H1 (cell line): ENCODE measurements around the gene DENND4B. TPM values are rescaled to one million over a fixed set of nuclear protein-coding genes. Genes with fewer than 3 reads are reported as not detected.

Experiments used
- CTCF ChIA-PET: fragments of 300-600 bp; sonication (Branson Sonifier 250); formaldehyde crosslinking; loops from one replicate; lab custom pipeline; 2021; ENCODE audit not compliant: partially characterized antibody; lab: Charles Lee
- POLR2A ChIA-PET: fragments of 300-600 bp; sonication (Branson Sonifier 250); formaldehyde crosslinking; loops from one replicate; lab custom pipeline; 2021; ENCODE audit warnings: inconsistent platforms; ENCODE audit not compliant: partially characterized antibody; lab: Charles Lee
- DNase-seq, 2 experiments: peaks; one replicate each; pipeline versions ENCODE4 v3.0.0 to v3.0.0-alpha.2; 2010 to 2022; ENCODE audit warnings: low spot score in 2 of 2, low read depth in 1 of 2, mixed read lengths in 1 of 2
- FAIRE-seq: peaks from 2 replicates; lab custom pipeline; 2011; peaks lifted over from hg19 to GRCh38; lab: Jason Lieb, UNC
- H2AFZ ChIP-seq: 2 replicates; pipeline ENCODE4 v1.8.1; 2012; ENCODE audit warnings: low read length, inconsistent platforms
- H2AK5ac ChIP-seq: 2 replicates; pipeline ENCODE4 v1.6.1; 2013; ENCODE audit warnings: low read depth, low read length
- H2BK120ac ChIP-seq: replicated peaks from 2 replicates; pipeline ENCODE3; 2013; ENCODE audit warnings: low read depth, low read length, inconsistent platforms
- H2BK12ac ChIP-seq: 2 replicates; pipeline ENCODE4 v1.6.1; 2013; ENCODE audit warnings: low read depth, low read length
- H2BK15ac ChIP-seq: 2 replicates; pipeline ENCODE4 v1.6.1; 2013; ENCODE audit warnings: low read length
- H2BK20ac ChIP-seq: 2 replicates; pipeline ENCODE4 v1.6.1; 2013; ENCODE audit warnings: low read length
- H2BK5ac ChIP-seq: 2 replicates; pipeline ENCODE4 v1.6.1; 2013; ENCODE audit warnings: low read depth, low read length
- H3K14ac ChIP-seq: 2 replicates; pipeline ENCODE4 v1.6.1; 2013; ENCODE audit warnings: inconsistent platforms; ENCODE audit not compliant: insufficient read length
- H3K18ac ChIP-seq: 2 replicates; pipeline ENCODE4 v1.6.1; 2013; ENCODE audit warnings: low read length; ENCODE audit errors: extremely low read depth
- H3K23ac ChIP-seq: 2 replicates; pipeline ENCODE4 v1.6.1; 2013; ENCODE audit warnings: inconsistent platforms; ENCODE audit not compliant: insufficient read length
- H3K23me2 ChIP-seq: 2 replicates; pipeline ENCODE4 v1.6.1; 2013; ENCODE audit warnings: low read depth, low read length
- H3K27ac ChIP-seq: 2 replicates; pipeline ENCODE4 v1.6.1; 2011; ENCODE audit warnings: low read depth, low read length, inconsistent platforms
- H3K27me3 ChIP-seq, 4 experiments: replicated peaks in 1 of 4; 1 replicate in 1 of 4; 2 replicates in 3 of 4; pipeline versions ENCODE4 v1.6.1 to v1.8.1; 2011 to 2013; ENCODE audit warnings: low read length in 3 of 4, mild to moderate bottlenecking in 3 of 4, inconsistent platforms in 2 of 4, mixed read lengths in 2 of 4, moderate library complexity in 1 of 4; ENCODE audit not compliant: control insufficient read depth in 3 of 4, insufficient read depth in 3 of 4; ENCODE audit errors: extremely low read depth in 1 of 4
- H3K36me3 ChIP-seq, 4 experiments: 2 replicates each; pipeline versions ENCODE4 v1.6.1 to v1.8.1; 2011 to 2013; ENCODE audit warnings: mild to moderate bottlenecking in 4 of 4, low read length in 3 of 4, moderate library complexity in 2 of 4, control low read depth in 1 of 4, inconsistent platforms in 1 of 4; ENCODE audit not compliant: insufficient read depth in 4 of 4, control insufficient read depth in 2 of 4
- H3K4ac ChIP-seq: replicated peaks from 2 replicates; pipeline ENCODE3; 2013; ENCODE audit warnings: low read length, low read depth, mixed read lengths, inconsistent platforms; ENCODE audit not compliant: insufficient read length
- H3K4me1 ChIP-seq, 4 experiments: replicated peaks in 1 of 4; 1 replicate in 1 of 4; 2 replicates in 3 of 4; pipeline versions ENCODE4 v1.6.1 to v1.8.1; 2011 to 2013; ENCODE audit warnings: low read length in 3 of 4, inconsistent platforms in 2 of 4, mixed read lengths in 1 of 4; ENCODE audit not compliant: insufficient read depth in 4 of 4, control insufficient read depth in 3 of 4
- H3K4me2 ChIP-seq, 2 experiments: 2 replicates each; pipeline versions ENCODE4 v1.6.1 to v1.8.1; 2011 to 2013; ENCODE audit warnings: low read depth in 2 of 2, low read length in 2 of 2, control low read depth in 1 of 2, inconsistent platforms in 1 of 2, mild to moderate bottlenecking in 1 of 2; ENCODE audit not compliant: insufficient read depth in 1 of 2
- H3K4me3 ChIP-seq, 4 experiments: fragments of 200-600, 300-600 bp in 1 of 4; sonication (generic), shearing (Covaris generic), sonication (Bioruptor Twin) in 1 of 4; 2 replicates each; pipeline versions ENCODE4 v1.5.1 to v1.8.1; 2011 to 2016; ENCODE audit warnings: low read length in 4 of 4, low read depth in 3 of 4, control low read depth in 2 of 4, inconsistent platforms in 2 of 4, mild to moderate bottlenecking in 2 of 4, mixed read lengths in 1 of 4, moderate library complexity in 1 of 4; ENCODE audit not compliant: insufficient read depth in 2 of 4; ENCODE audit errors: extremely low read depth in 1 of 4
- H3K56ac ChIP-seq: replicated peaks from 2 replicates; pipeline ENCODE3; 2013; ENCODE audit warnings: low read depth, mild to moderate bottlenecking, mixed read lengths, low read length, inconsistent platforms; ENCODE audit not compliant: insufficient read length
- H3K79me1 ChIP-seq: 2 replicates; pipeline ENCODE4 v1.6.1; 2013; ENCODE audit warnings: low read depth, low read length, control low read depth
- H3K79me2 ChIP-seq, 2 experiments: 2 replicates each; pipeline versions ENCODE4 v1.6.1 to v1.8.1; 2012 to 2013; ENCODE audit warnings: low read length in 2 of 2, mild to moderate bottlenecking in 2 of 2, inconsistent platforms in 1 of 2; ENCODE audit not compliant: insufficient read depth in 2 of 2, control insufficient read depth in 1 of 2
- H3K9ac ChIP-seq, 4 experiments: replicated peaks in 1 of 4; 1 replicate in 1 of 4; 2 replicates in 3 of 4; pipeline versions ENCODE4 v1.6.1 to v1.8.1; 2011 to 2013; ENCODE audit warnings: low read depth in 3 of 4, low read length in 3 of 4, control low read depth in 2 of 4, mild to moderate bottlenecking in 2 of 4, moderate library complexity in 2 of 4, inconsistent platforms in 1 of 4; ENCODE audit errors: extremely low read depth in 1 of 4
- H3K9me3 ChIP-seq, 2 experiments: 2 replicates each; pipeline versions ENCODE4 v1.6.1 to v1.8.1; 2012 to 2013; ENCODE audit warnings: mild to moderate bottlenecking in 2 of 2, moderate library complexity in 2 of 2, control low read depth in 1 of 2, inconsistent platforms in 1 of 2, low read depth in 1 of 2, low read length in 1 of 2, mixed read lengths in 1 of 2; ENCODE audit not compliant: insufficient read depth in 2 of 2
- H4K20me1 ChIP-seq, 2 experiments: replicated peaks in 1 of 2; 2 replicates each; pipeline versions ENCODE3 to v1.8.1; 2011 to 2013; ENCODE audit warnings: inconsistent platforms in 2 of 2, low read length in 2 of 2, mild to moderate bottlenecking in 1 of 2; ENCODE audit not compliant: insufficient read depth in 2 of 2, control insufficient read depth in 1 of 2
- H4K5ac ChIP-seq: 2 replicates; pipeline ENCODE4 v1.6.1; 2013; ENCODE audit warnings: low read length, low read depth, mixed read lengths, inconsistent platforms; ENCODE audit not compliant: insufficient read length
- H4K8ac ChIP-seq: 2 replicates; pipeline ENCODE4 v1.8.0; 2013; ENCODE audit warnings: mild to moderate bottlenecking, moderate library complexity, low read length, inconsistent platforms; ENCODE audit not compliant: insufficient read depth; ENCODE audit errors: extremely low read depth
- H4K91ac ChIP-seq: replicated peaks from 2 replicates; pipeline ENCODE3; 2013; ENCODE audit warnings: low read length, mixed read lengths, inconsistent platforms; ENCODE audit not compliant: insufficient read length
- BACH1 ChIP-seq: IDR thresholded peaks from 2 replicates; pipeline ENCODE4 v1.6.1; 2012; ENCODE audit warnings: low read length, improper control_type of control experiment
- CBX5 ChIP-seq: fragments of 300-800, 300-1000 bp; sonication (generic); IDR thresholded peaks from 2 replicates; pipeline ENCODE4 v1.7.1; 2016; ENCODE audit warnings: antibody characterized with exemption, low read length, low read depth
- EGR1 ChIP-seq: IDR thresholded peaks from 2 replicates; pipeline ENCODE4 v1.6.1; 2011; ENCODE audit warnings: low read depth, low read length, borderline replicate concordance
- EZH2 ChIP-seq: fragments of 200-600 bp; sonication (generic); IDR thresholded peaks from 2 replicates; pipeline ENCODE4 v1.7.1; 2012; ENCODE audit warnings: low read depth, mild to moderate bottlenecking, moderate library complexity, low read length, inconsistent platforms; ENCODE audit not compliant: severe bottlenecking
- FOSL1 ChIP-seq: IDR thresholded peaks from 2 replicates; pipeline ENCODE4 v1.6.1; 2011; ENCODE audit warnings: mild to moderate bottlenecking, low read depth, low read length, moderate library complexity; ENCODE audit not compliant: insufficient read depth
- GABPA ChIP-seq: IDR thresholded peaks from 2 replicates; pipeline ENCODE4 v1.6.1; 2011; ENCODE audit warnings: mild to moderate bottlenecking, low read length, moderate library complexity, borderline replicate concordance; ENCODE audit not compliant: insufficient read depth
- GTF2F1 ChIP-seq: IDR thresholded peaks from 2 replicates; pipeline ENCODE4 v1.6.1; 2012; ENCODE audit warnings: low read depth, low read length, improper control_type of control experiment, borderline replicate concordance
- KDM5A ChIP-seq: fragments of 200-600 bp; IDR thresholded peaks from 2 replicates; pipeline ENCODE4 v1.7.1; 2012; ENCODE audit warnings: mild to moderate bottlenecking, low read length, inconsistent platforms, mixed read lengths
- MAFK ChIP-seq: IDR thresholded peaks from 2 replicates; pipeline ENCODE4 v1.6.1; 2012; ENCODE audit warnings: low read depth, mild to moderate bottlenecking, improper control_type of control experiment, low read length
- PHF8 ChIP-seq: fragments of 200-600 bp; sonication (generic); conservative IDR thresholded peaks from 2 replicates; pipeline ENCODE4 v1.7.1; 2012; ENCODE audit warnings: low read depth, mild to moderate bottlenecking, inconsistent platforms, low read length, moderate library complexity
- RAD21 ChIP-seq, 2 experiments: IDR thresholded peaks in 1 of 2; conservative IDR thresholded peaks in 1 of 2; 2 replicates each; pipeline ENCODE4 v1.6.1; 2011; ENCODE audit warnings: low read depth in 2 of 2, low read length in 2 of 2, improper control_type of control experiment in 1 of 2, inconsistent platforms in 1 of 2, mild to moderate bottlenecking in 1 of 2, moderate library complexity in 1 of 2
- SIRT6 ChIP-seq: IDR thresholded peaks from one replicate; pipeline ENCODE4 v1.7.1; 2012; ENCODE audit warnings: low read length, inconsistent platforms
- SIX5 ChIP-seq: IDR thresholded peaks from 2 replicates; pipeline ENCODE4 v1.6.1; 2011; ENCODE audit warnings: mild to moderate bottlenecking, low read depth, low read length
- SP2 ChIP-seq: IDR thresholded peaks from 2 replicates; pipeline ENCODE4 v1.6.1; 2012; ENCODE audit warnings: mild to moderate bottlenecking, low read length, inconsistent platforms
- WGBS, 2 experiments: shearing (Covaris generic) in 1 of 2; methylation state at CpG; one replicate each; pipeline versions ENCODE4 v1.1.6 to v1.1.7; 2013 to 2015; ENCODE audit warnings: low lambda C conversion rate in 2 of 2, mixed read lengths in 2 of 2, inconsistent platforms in 1 of 2, low coverage in 1 of 2, missing lambda C conversion rate in 1 of 2; ENCODE audit not compliant: insufficient replicate concordance in 2 of 2, insufficient coverage in 1 of 2, insufficient read length in 1 of 2; ENCODE audit errors: extremely low coverage in 1 of 2, missing lambda C conversion rate in 1 of 2; 5-methylcytosine and 5-hydroxymethylcytosine counted together
- polyA plus RNA-seq, 7 experiments: library from polyadenylated mRNA; depleted of rRNA in 3 of 7; stranded (reverse) in 5 of 7; unstranded in 2 of 7; fragments of >200 nt in 5 of 7; fragments of 200-250 nt in 2 of 7; gene quantifications; 1 replicate in 5 of 7; 2 replicates in 1 of 7; 4 replicates in 1 of 7; pipeline versions ENCODE4 v1.2.1 to v1.2.3, GENCODE V29; 2011 to 2013; ENCODE audit warnings: missing spikeins in 2 of 7, mixed read lengths in 2 of 7
- total RNA-seq: library from RNA; stranded (reverse); fragmentation: NEBNext Ultra II Directional; extraction: Animal tissue kit (Norgen Biotek cat#: 25700); gene quantifications from 2 replicates; pipeline ENCODE4 v1.2.1, GENCODE V29; 2021

DENND4B gene
- total and polyA plus RNA-seq, 2 of the 8 experiments (the other 6 are each of a cell fraction or from before 2014, with no cell fraction given) = 45.6 to 61.1 TPM

- Histone ChIP-seq H4K20me1 (peaks cover 0 to 8% of the 10 kb centered on the region in 2 experiments), H2BK5ac (no peak overlapping the region), H3K79me1 (no peaks in the 10 kb centered on the region), H2AFZ (no peak overlapping the region), H4K8ac (no peak overlapping the region), H3K23me2 (peaks cover 9% of the 10 kb centered on the region), H3K18ac (no peak overlapping the region), H2BK20ac (no peak overlapping the region), H3K4me2 (peak overlapping the region; percentile 75 to 91), H3K79me2 (peaks cover 0 to 19% of the 10 kb centered on the region in 2 experiments; a peak in 3 of 4 replicates), H2BK15ac (no peak overlapping the region), H3K4ac (no peak overlapping the region), H3K23ac (no peak overlapping the region), H3K56ac (no peak overlapping the region), H4K5ac (no peak overlapping the region), H3K27ac (peak overlapping the region; percentile 59; the same call in 1 of the 2 replicates), H3K36me3 (peaks cover 14 to 45% (median 28%) of the 10 kb centered on the region in 4 experiments), H3K9ac (peak overlapping the region in 2 of 4 experiments; percentile 2 to 98; a peak in 2 of 7 replicates), H2AK5ac (no peak overlapping the region), H4K91ac (no peak overlapping the region), H3K4me1 (peaks cover 0 to 8% (median 3%) of the 10 kb centered on the region in 4 experiments; a peak in 4 of 7 replicates), H2BK12ac (no peak overlapping the region), H3K27me3 (no peaks in the 10 kb centered on the region), H3K14ac (no peak overlapping the region), H3K4me3 (peak overlapping the region; percentile 78 to 95 (median 87); a peak in 7 of 8 replicates), H2BK120ac (no peak overlapping the region), H3K9me3 (peaks cover 0 to 3% of the 10 kb centered on the region in 2 experiments; a peak in 1 of 4 replicates)
- CTCF ChIA-PET = interaction anchor here (1.2 kb wide), 1 partner anchor 8 kb away, joined by 5 read pairs; no protein-coding TSS in a partner anchor
- no peak for FAIRE-seq
- DNase-seq = no peak
- POLR2A ChIA-PET = interaction anchor here (0.7 to 13.2 kb wide), 30 partner anchors 10 to 315 kb away, joined by 3 to 454 read pairs (median 12); partner anchors contain the start of genes CREB3L4, CRTC2, DENND4B and GATAD2B
- WGBS, 2 experiments = 91% methylated on average over 2 of the region's 2 CpGs; no CpG with 5 or more reads in 1 of the 2 experiments
- TF ChIP-seq CBX5 (no peak), MAFK (no peak), EGR1 (no peak), SIX5 (no peak), BACH1 (no peak), GABPA (no peak), SIRT6 (no peak), FOSL1 (no peak), RAD21 (IDR thresholded peaks at IDR 0.05 in 1 of 2, conservative IDR thresholded peaks at IDR 0.05 in 1 of 2; ENCODE audit: low read depth in 2 of 2, low read length in 2 of 2) (no peak), KDM5A (no peak), EZH2 (no peak), PHF8 (no peak), GTF2F1 (no peak), SP2 (no peak)
These were observed 45.3 kb upstream of the DENND4B start for GRCh38 chr1:153991806-153992205.
